Hematopoietic multipotent progenitor cell treated with erythropoietin and hydrocortisone succinate and interleukin-3 and kit ligand, for 6 days (in vitro differentiated cells): Measurements from ENCODE around the gene PGGHG.

Experiments used
- DNase-seq: peaks from one replicate; pipeline ENCODE4 v3.0.0-alpha.2; 2015

The PGGHG gene

GRCh38 chr11:269146-269890, 19.6 kb upstream of the PGGHG start:
- peak; percentile 81 for DNase-seq

DNA sequence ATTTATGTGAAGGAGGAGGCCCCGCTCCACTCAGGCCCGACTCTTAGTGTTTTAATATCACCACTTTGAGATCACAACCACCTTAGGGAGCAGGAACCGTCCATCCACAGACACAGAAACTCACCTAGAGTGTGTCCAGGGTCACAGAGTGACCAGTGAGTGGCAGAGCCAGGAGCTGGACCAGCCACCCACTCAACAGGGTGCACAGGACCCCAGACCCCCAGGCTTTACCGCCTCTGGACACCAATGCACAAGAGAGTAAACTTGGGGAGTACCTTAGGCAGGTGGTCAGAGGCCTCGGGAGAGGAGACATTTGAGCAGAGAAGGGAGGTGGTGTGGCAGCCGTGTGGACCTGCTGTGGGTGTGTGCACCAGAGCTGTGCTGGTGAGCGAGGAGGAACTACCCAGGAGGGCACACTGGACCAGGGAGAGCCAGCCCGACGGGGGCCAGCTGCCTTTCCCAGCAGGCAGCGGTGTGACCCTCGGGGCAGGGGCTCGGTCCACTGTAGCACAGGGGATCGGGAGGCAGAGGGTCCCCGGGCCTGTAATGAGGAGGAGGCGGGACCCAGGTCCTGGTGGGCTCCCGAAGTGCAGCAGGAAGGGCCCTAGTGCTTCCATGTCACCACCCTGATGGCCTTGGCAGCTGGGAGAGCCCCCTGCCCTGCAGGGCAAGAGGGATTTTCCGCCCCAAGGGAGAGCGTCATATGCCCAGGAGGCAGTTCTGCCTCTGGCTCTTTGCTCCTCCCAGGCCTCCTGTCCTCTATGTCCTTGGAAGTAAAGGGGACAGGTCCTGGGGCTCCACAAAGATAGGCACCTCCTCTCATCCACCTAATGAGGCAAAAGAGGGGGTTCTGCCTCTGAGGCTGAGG, 18.2 kb upstream of the PGGHG start:
- DNase-seq = no peak

GRCh38 chr11:271319-271715, 17.6 kb upstream of the PGGHG start:
- DNase-seq = no peak

DNA sequence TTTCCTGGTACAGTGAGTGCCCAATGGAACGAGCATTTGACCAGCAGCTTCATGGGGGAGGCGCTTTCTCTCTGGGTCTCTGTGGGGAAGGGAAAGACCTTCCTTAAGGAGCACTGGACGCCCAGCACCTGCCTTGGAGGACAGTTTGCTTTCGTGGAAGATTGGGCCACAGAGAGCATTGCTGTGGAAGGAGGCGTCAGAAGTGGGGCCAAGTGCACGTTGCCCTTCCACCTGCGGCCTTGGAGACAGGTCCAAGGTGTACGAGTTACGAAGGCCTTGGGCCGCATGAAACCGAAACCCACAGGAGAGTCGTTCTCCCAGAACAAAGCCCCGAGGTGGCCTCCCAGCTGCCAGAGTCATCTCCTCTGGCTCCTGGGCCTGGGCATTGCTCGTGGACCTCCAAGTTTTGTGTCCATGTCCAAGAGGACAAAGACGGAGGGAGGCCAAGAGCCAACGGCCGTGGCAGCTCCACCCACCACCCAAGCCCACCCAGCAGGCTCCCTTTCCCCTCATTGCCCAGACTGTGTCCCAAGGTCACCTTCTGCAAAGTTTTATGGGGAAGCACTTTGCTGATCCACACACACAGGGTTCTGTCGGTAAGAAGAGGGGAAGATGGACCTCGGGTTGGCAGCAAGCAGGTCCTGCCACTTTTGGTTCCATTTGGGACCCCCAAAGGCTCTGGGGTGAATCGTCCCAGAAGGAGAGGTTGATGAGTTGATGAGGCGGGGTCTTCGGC, 16.6 kb upstream of the PGGHG start:
- no peak for DNase-seq

DNA sequence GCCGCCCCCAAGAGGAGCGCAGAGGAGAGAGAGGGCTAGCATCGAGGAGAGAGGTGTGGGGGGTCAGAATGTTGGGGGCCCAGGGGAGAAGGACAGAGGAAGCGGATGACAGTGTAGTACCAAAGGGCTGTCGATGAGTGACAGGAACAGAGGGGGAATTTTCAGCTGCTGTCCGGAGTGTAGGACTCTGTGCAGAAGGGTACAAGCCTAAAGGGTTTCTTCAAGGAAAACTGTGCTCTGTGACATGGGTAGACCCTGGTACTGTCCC, 16.1 kb upstream of the PGGHG start:
- DNase-seq = no peak

DNA sequence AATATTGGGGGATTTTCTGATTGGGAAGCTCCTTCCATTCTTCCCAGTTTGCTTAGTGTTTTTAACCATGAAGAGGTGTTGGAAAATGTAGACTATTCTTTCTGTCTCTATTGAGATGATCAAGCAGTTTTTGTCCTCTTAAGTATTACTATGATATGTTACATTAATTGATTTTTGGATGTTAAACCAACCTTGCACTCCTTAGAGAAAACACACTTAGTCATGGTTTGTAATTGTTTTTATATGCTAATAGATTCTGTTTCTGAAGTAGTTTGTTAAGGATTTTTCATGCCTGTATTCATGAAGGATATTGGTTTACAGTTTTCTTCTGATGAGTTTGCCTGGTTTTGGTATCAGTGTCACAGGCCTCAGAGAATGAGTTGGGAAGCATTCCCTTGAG, 12.7 kb upstream of the PGGHG start:
- no peak for DNase-seq

DNA sequence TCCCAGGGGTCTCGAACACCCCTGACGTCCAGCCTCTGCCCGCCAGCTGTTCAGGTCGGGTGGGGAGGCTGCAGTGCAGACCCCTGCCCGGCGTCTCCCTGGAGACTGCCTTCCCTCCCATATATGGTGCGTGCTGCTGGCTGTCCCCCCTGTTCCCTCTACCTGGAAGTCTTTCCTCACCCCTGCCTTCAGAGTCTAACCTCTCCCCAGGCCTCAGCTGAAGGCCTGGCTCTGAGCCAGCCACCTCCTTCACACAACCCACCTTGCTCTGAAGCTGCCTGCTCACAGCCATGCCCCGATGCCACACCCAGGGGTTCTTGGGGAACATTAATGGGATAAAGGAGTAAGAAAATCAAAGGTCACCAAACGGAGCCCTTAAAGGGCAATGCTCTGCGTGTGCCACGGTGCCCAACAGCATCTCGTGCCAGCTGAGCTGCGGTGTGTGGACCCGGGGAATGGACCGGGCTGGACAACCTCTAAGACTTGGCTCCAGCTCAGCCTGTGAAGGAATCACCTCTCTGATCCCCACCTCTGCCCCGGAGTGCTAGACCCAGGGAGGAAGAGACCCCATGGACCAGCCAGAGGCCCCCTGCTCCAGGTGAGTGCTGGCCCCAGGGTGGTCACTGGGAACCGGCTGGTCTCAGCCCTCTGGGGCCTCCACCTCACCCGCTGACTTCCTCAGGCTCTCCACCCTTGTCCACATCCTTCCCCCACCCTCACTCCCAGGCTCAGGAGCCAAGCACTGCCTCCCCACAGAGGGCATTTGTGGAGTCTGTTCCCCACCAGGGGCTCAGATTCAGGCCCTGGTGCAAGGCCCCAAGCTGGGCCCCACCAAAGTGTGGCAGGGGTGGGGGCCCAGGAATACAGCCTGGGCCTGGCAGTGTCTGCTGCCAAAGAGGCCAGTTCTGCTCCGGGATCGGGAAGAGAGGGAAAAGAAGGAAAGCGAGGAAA, 10.7 kb upstream of the PGGHG start, which contains the start of gene NLRP6:
NLRP6 (plus strand) TSS at position 407 of the 951 bp plus-strand sequence; CDS start at position 570, 163 bp downstream.
- DNase-seq = no peak

GRCh38 chr11:279040-279965, 9.6 kb upstream of the PGGHG start:
- no peak for DNase-seq

- DNase-seq = peak; percentile 67
These were observed 8.8 kb upstream of the PGGHG start for GRCh38 chr11:279966-280705.

DNA sequence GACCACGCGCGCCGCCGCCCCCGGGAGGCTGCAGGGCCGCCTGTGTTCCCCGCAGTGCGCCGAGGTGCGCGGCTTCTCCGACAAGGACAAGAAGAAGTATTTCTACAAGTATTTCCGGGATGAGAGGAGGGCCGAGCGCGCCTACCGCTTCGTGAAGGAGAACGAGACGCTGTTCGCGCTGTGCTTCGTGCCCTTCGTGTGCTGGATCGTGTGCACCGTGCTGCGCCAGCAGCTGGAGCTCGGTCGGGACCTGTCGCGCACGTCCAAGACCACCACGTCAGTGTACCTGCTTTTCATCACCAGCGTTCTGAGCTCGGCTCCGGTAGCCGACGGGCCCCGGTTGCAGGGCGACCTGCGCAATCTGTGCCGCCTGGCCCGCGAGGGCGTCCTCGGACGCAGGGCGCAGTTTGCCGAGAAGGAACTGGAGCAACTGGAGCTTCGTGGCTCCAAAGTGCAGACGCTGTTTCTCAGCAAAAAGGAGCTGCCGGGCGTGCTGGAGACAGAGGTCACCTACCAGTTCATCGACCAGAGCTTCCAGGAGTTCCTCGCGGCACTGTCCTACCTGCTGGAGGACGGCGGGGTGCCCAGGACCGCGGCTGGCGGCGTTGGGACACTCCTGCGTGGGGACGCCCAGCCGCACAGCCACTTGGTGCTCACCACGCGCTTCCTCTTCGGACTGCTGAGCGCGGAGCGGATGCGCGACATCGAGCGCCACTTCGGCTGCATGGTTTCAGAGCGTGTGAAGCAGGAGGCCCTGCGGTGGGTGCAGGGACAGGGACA, 8.0 kb upstream of the PGGHG start:
- no peak for DNase-seq

- no peak for DNase-seq
These were observed 7.3 kb upstream of the PGGHG start for GRCh38 chr11:281486-282161.

GRCh38 chr11:282171-282570, 6.8 kb upstream of the PGGHG start:
- DNase-seq = no peak

GRCh38 chr11:282630-283360, 6.1 kb upstream of the PGGHG start:
- no peak for DNase-seq

DNA sequence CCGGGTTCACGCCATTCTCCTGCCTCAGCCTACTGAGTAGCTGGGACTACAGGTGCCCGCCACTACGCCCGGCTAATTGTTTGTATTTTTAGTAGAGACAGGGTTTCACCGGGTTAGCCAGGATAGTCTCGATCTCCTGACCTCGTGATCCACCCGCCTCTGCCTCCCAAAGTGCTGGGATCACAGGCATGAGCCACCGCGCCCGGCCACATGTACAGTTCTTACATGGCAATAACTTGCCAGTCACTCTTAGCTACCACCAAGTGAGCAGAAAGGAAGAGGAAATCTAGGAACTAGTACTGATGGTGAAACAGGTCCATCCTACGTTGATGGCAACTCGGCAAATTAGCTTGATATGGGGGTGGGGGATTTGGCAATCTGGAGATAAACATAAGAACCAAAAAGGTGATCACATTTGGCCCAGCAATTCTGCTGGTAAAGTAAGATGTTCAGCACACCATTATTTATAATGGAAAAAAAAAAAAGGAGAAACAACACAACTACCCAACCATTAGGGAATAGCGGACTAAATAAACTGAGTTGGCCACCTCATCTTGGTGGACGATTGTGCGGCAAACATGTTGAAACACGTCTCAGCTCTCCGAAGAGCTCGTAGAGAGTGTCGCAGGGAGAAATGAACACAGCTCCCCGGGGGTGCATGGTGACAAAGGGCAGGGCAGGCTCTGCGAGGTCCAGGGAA, 5.4 kb upstream of the PGGHG start:
- DNase-seq = no peak

DNA sequence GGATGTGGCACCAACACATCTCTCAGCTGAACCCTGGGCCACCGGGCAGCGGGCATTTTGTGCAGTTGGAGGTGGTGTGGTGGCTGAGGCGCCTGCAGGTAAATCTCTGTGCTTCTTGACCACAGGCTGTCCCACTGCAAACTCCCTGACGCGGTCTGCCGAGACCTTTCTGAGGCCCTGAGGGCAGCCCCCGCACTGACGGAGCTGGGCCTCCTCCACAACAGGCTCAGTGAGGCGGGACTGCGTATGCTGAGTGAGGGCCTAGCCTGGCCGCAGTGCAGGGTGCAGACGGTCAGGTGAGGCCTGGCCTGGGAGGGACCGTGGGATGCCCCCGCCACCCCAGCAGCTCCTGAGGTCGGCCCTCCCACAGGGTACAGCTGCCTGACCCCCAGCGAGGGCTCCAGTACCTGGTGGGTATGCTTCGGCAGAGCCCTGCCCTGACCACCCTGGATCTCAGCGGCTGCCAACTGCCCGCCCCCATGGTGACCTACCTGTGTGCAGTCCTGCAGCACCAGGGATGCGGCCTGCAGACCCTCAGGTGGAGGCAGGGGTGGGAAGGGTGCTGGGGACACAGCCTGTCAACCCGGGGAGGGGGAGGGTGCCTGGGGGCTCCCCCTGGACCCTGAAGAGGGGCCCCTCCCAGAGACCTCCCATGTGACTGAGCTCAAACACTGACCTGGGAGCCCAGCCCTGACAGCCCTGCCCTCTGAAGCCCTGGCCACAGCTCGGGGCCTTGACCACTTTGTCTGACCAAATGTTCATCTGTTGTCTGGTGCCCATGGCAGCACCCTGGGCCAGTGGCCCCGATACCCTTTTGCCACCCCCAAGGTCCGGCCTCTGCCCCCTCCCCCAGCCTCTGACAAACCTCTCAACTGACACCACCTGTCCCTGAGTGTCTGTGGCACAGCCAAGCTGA, 4.6 kb upstream of the PGGHG start:
- no peak for DNase-seq

- no peak for DNase-seq
These were observed 3.7 kb upstream of the PGGHG start for GRCh38 chr11:285021-285893.
